GM12892 (cell line): ENCODE data around the gene SUGT1.

Experiments used
- POLR2A ChIP-seq: IDR thresholded peaks from 2 replicates; pipeline ENCODE4 v1.6.1; 2011; ENCODE audit warnings: low read depth, low read length, control low read depth
- POLR2AphosphoS5 ChIP-seq: IDR thresholded peaks from 2 replicates; pipeline ENCODE4 v1.6.1; 2011; ENCODE audit warnings: low read depth, low read length, control low read depth
- TAF1 ChIP-seq: IDR thresholded peaks from 2 replicates; pipeline ENCODE4 v1.6.1; 2011; ENCODE audit warnings: low read depth, mild to moderate bottlenecking, control low read depth, low read length, borderline replicate concordance

- TF ChIP-seq POLR2A (no peak), POLR2AphosphoS5 (no peak), TAF1 (no peak)
Observed at GRCh38 chr13:52744842-52745375, 92.3 kb downstream of the SUGT1 start.
